Embryonic facial prominence (tissue), 1 donor: ENCODE results near the gene C11orf42.

Source experiments
- DNase-seq: peaks from one replicate; pipeline ENCODE4 v3.0.0-alpha.2; 2016; ENCODE audit errors: extremely low spot score

C11orf42 gene, protein sequence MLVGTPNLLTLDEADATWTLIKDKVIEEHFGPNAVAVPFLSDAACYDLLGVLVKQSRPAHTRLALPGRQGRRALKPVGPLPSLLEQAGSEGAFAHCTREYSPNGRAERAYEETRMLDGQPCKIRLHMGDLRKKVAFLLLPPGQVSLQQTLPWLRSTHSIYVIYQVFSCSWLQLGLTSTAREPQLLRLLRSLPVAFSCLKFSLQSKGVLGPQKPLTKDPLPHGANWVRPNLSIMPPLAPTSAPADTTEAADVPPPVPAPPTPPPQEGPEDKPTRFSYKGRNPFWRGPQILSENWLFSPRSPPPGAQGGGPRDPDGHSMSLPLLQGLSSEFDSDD

GRCh38 chr11:6205366-6205765 is at the start of gene C11orf42:
Gene C11orf42, plus strand, starts transcription at chr11:6205557. Its CDS starts 59 bp downstream, at chr11:6205616.
- DNase-seq, result no peak

GRCh38 chr11:6156628-6157359 is 48.6 kb upstream of the C11orf42 start:
- no peak for DNase-seq

DNA sequence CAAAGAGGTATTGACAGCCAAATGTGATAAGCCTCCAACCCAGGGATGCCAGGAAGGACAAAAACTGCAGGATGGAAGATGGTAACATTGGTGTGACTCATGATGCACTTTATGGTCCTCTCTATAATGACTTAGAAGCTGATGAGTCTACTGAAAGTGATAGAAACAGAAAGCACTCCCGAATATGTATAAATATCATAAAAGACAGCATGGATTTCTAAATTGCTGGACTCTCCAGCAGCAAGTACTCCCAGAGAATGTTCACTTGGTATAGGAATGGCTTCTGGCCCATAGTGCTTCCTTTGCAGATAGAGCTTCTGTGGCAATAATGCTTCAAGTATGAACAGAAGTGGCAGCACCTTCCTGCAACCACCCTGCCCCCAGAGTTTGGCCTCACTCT is 35.1 kb upstream of the C11orf42 start, which contains the start of gene OR52B2:
Gene OR52B2, minus strand, starts transcription at position 101 of the 400 bp plus-strand sequence. Its CDS starts 0 bp downstream, at position 101.
- DNase-seq, result no peak

- no peak for DNase-seq
These were observed 29.9 kb upstream of the C11orf42 start for GRCh38 chr11:6175440-6175839.

GRCh38 chr11:6191742-6192141 is 13.6 kb upstream of the C11orf42 start:
- DNase-seq, result no peak

DNA sequence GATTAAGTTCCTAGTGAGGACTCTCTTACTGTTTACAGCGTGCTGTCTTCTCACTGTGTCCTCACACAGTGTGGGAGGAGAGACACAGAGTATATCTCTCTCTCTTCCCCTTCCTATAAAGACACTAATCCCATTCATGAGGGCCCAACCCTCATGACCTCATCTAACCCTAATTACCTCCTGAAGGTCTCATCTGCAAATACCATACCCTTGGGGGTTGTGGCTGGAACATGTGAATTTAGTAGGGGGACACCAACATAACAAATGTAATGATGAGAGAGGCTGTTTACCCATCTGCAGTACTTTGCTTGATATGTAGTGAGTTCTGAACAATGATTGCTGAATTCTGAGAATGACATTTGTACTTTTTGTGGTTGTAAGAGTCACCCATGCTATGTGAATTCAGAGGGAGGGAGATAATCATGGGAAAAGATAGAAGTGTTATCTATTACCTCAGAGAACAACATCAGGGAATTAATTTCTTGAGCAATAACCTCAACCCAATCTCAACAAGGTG is 11.2 kb upstream of the C11orf42 start:
- no peak for DNase-seq

DNA sequence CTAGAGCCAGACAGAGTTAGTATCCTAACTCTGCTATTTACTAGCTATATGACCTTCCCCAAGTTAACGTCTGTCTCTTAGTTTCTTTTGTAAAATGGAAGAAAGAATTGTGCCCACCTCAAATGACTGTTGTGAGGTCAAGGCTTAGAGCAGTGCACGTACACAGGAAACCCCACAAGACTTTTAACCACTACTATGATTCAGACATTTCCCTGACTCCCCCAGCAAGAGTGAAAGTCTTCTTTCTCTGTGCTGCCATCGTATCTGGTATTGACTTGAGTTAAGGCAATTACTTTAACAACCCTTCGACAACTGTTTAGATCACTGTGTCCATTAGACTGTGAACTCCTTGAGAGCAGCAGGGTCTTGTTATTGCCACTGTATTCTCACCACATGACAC is 9.0 kb upstream of the C11orf42 start:
- DNase-seq, result no peak

GRCh38 chr11:6197466-6198200 is 7.7 kb upstream of the C11orf42 start:
- DNase-seq, result no peak

DNA sequence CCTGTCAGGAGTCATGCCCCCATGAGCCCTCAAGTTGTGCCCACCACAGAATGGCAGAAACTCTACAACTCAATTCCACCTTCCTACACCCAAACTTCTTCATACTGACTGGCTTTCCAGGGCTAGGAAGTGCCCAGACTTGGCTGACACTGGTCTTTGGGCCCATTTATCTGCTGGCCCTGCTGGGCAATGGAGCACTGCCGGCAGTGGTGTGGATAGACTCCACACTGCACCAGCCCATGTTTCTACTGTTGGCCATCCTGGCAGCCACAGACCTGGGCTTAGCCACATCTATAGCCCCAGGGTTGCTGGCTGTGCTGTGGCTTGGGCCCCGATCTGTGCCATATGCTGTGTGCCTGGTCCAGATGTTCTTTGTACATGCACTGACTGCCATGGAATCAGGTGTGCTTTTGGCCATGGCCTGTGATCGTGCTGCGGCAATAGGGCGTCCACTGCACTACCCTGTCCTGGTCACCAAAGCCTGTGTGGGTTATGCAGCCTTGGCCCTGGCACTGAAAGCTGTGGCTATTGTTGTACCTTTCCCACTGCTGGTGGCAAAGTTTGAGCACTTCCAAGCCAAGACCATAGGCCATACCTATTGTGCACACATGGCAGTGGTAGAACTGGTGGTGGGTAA is 6.1 kb upstream of the C11orf42 start, which contains the start of gene OR52W1:
Gene OR52W1, plus strand, starts transcription at position 51 of the 637 bp plus-strand sequence. Its CDS starts 0 bp downstream, at position 51.
- no peak for DNase-seq

DNA sequence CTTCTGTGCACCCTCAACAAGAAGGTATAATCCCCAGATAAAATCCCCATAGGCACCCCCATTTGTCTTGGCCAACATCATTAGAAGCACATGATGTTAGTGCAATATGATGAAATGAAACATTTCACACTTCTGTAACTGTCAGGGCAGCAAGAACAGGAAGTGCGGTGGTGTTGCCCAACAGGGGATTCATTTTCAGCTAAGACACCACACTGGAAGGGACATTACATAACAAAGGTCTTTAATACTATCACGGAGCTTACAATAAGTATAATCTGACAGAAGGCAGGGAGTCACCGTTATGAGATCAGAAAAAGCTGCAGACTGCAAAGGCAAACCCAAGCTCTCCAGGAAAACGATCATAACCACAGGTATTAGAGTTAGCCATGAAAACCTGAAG is 4.4 kb upstream of the C11orf42 start:
- DNase-seq, result no peak

DNA sequence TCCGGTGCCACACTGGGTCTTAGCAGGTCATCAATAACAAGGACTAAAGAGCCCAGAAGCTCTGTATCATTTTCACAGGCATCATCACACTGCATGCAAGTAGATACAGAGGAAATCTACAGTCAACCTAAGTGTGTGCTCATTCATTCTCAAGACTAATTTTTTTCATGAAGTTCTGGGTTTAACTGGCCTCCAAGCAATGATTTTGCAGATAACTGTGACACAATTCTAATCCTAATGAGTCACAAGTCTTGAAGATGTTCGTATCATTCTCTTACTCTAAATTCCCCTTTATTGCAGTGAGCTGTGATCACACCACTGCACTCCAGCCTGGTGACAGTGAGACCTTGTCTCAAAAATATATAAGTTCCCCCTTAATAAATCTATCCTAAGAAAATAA is 3.9 kb upstream of the C11orf42 start:
- no peak for DNase-seq

DNA sequence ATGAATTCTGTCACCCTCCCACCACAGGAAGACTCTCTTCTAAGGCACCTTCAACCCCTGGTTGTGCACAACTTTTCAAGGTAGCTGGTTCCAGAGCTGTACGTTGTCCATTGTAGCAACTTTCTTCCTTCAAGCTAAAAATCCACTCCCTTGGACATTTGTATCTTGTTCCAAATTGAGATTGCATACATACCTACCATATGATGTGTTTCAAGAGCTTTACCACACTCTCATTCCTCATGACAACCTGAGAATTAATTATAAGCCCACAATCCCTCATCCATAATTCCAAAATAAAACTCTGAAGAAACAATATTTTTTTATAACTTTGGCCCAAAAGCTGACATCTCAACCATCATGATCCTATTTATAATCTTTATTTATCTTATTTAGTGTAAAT is 3.3 kb upstream of the C11orf42 start:
- no peak for DNase-seq

DNA sequence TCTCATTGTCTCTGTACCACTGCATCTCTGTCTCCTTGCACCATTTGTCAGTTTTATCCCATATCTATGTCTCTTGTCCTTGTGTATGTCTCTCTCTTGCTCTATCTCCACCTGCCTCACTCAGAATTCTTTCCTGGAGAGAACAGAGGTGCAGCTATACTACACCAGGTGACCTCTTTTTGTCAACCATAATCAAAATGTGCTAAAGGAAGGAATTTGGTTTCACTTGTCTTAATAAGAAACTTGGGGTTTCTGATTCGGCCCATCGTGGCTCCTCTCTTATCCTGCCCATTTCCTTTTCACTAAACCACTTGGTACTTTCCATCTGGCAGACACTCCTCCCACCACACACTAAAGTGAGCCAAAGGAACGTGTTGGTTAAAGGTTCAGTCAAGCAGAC is 2.0 kb upstream of the C11orf42 start:
- no peak for DNase-seq

- DNase-seq, result no peak
These were observed 651 bp upstream of the C11orf42 start for GRCh38 chr11:6204706-6205105.

DNA sequence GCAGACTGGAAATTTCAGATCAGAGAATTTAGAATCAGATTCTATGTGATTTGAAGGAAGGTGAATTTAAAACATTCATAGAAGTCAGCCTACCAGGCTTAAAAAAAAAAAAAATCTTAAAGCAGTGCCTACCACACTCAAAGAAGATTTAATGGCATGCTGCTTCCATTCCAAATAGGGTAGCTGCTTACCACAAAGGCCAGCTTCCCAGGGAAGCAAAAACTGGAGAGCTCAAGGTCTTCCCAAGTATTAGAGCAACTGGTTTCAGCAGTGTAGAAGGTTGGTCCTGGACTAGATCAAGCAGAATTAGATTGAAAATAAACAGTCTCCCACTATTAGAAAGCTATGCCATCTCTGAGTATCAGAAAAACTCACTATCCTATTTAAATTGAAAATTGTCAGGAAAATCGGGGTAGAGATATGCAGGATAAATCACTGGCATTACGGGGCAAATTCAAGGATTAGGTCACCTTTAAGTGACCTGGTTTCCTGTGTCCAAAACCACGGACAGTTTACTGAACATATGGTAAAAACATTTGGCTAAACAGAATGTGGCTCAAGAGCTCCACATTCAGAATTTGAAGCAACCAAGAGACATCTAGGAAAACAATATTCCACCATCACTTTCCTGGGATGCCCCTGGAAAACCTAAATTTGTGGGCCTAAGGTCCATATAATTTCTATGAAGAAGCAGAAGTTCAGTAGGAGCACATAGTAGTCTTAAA is 1.3 kb downstream of the C11orf42 start:
- no peak for DNase-seq

GRCh38 chr11:6209801-6210200 is 4.4 kb downstream of the C11orf42 start:
- DNase-seq, result no peak

DNA sequence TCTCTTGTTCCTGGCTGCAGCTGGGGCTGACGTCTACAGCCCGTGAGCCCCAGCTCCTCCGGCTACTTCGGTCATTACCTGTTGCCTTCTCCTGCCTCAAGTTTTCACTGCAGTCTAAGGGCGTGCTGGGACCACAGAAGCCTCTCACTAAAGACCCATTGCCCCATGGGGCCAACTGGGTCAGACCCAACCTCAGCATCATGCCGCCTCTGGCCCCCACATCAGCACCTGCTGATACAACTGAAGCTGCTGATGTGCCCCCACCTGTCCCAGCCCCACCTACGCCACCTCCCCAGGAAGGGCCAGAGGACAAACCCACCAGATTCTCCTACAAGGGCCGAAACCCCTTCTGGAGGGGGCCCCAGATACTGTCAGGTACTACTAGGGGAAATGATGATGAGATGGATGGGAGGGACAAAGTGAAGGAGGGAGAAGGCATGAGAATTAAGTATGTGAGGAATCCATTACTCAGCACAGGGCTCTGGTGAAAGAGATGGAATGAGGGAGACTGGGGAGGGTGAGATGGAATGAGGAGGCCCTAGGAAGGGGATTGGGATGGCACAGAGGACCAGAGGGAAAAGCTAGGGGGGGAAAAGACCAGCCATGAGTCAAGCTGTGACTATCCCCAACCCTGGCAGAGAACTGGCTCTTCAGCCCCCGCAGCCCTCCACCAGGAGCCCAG is 5.1 kb downstream of the C11orf42 start:
- DNase-seq, result no peak

DNA sequence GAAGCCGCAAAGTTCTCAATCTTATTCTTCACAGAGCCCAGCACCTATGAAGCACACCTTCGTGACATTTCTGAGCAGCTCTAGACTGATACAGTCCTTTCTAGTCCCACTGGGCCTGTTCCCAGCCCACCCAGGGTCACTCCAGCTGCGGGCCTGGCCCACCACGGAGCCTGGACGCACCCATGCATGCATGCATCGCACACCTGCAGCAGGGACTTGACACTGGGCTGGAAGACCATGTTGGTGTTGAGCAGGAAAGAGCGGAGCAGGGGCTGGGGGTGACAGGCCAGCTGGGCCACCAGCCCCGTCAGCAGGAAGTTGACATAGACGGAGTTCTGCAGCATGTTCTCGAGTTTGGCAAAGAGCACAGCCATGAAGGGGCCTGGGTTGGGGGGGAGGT is 9.2 kb downstream of the C11orf42 start:
- DNase-seq, result no peak

DNA sequence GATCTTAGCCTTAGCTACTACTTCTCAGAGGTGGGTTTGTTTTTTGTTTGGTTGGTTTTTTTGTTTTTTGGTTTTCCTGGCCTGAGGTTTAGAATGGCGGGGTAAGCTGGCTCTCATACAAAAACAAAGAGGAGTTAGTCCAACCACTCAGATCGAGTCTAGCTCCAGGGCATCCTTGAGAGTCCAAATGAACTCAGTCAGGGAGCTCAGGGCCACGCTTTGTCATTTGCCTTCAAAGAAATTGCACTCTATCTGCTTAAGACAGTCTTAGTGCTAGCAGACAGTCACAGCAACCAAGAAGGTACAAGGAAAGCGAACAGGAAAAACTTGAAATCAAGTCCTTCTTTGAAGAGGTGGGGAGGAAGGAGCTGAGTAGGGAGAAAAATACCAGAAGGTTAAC is 11.1 kb downstream of the C11orf42 start:
- DNase-seq, result no peak

GRCh38 chr11:6217722-6218121 is 12.4 kb downstream of the C11orf42 start:
- DNase-seq, result no peak
